CD4-positive, alpha-beta T cell treated with Interleukin-10 for 1 hour (primary cell): Measurements from ENCODE around the gene MEF2D.
A peak's percentile ranks its signal among the peaks of the same experiment; 100 is the strongest.

Experiments used
- DNase-seq: peaks from one replicate; pipeline ENCODE4 v3.0.0-alpha.2; 2020

The MEF2D gene

GRCh38 chr1:156464825-156465452, 35.6 kb downstream of the MEF2D start:
- no peak for DNase-seq

GRCh38 chr1:156464335-156464734, 36.2 kb downstream of the MEF2D start:
- no peak for DNase-seq

GRCh38 chr1:156463874-156464273, 36.7 kb downstream of the MEF2D start:
- no peak for DNase-seq

- DNase-seq, result no peak
Observed at GRCh38 chr1:156462954-156463795, 37.4 kb downstream of the MEF2D start.

GRCh38 chr1:156461781-156462647, 38.6 kb downstream of the MEF2D start:
- no peak for DNase-seq

GRCh38 chr1:156461109-156461508, 39.5 kb downstream of the MEF2D start:
- DNase-seq, result no peak

DNA sequence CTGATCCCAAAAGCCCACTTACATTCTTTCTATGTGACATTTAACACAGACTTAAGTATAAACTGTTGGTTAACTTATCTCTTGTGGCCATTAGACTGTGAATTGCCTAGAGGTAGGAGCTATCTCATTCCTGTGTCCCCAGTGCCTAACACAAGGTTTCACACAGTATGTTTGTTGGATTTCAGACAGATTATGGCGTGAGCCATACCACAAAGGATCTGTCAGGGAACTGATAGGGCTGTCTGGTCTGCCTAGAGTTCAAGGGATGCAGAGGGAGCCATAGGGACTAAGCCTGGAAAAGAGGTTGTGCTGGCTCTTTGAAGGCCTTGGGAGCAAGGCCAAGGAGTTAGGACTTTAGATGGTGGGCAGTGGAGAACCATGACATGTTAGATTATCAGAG, 40.0 kb downstream of the MEF2D start:
- no peak for DNase-seq

DNA sequence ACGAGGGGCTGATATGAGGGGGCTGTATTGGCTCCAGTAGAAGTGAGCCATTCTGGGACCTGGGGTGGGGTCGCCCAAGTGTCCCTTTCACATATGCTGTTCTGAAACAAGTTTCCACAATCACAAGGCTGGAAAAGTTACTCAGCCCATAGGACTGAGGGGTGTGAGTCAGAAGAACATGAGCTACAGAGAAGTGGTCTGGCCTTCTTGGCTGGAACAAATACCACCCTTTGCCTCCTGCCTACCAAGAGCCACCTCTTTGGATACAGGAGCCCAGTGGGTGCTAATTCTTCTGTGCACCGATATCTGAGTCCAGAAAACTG, 42.4 kb downstream of the MEF2D start:
- DNase-seq, result no peak

- DNase-seq, result peak; percentile 98
Observed at GRCh38 chr1:156456625-156457465, 43.7 kb downstream of the MEF2D start.

DNA sequence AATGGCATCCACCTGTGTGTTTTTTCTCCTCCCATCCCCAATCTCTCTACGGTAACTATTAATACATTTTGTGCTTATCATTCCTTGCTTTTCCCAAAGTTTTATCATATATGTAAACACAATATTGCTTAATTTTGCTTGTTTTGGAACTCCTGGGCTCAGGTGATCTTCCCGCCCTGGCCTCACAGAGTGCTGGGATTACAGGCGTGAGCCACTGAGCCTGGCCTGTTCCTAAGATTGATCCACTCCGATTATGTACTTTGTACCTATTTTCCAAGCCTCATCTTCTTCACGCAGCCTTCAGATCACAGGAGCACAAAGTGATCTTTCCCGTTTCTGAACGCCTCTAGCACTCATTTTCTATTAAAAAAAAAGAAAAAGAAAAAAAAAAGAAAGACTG, 45.2 kb downstream of the MEF2D start:
- no peak for DNase-seq

- DNase-seq, result no peak
Observed at GRCh38 chr1:156452907-156453306, 47.7 kb downstream of the MEF2D start.

DNA sequence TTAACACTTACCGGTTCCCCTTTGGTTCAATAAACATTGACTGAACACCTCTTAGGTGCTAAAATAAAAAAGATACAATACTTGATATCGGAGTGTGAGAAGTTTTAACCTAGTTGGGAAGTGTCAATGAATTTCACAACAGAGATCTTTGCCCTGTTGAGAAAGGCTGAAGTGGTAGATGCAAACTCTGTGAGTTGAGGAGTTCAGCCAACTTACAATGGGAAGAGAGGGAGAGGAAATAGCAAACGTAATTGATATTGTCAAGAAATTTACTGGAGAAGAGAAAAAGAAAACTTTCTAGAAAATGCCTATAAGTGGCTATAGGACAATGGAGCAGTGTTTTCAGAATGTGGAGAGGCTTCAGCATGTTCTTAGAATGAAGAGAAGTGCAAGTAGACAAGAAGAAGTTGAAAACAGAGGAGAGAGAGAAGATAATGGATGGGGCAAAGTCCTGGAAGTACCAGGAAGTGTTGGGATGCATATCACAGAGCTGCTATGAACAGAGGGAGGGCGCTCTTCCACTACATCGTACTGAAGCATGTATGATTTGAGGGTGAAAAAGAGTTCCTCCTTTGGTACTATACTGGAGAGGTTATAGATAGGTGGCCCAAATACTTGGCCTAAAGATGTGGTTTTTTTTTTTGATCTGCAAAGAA, 48.9 kb downstream of the MEF2D start:
- DNase-seq, result no peak

- no peak for DNase-seq
Observed at GRCh38 chr1:156448134-156448967, 52.2 kb downstream of the MEF2D start.

DNA sequence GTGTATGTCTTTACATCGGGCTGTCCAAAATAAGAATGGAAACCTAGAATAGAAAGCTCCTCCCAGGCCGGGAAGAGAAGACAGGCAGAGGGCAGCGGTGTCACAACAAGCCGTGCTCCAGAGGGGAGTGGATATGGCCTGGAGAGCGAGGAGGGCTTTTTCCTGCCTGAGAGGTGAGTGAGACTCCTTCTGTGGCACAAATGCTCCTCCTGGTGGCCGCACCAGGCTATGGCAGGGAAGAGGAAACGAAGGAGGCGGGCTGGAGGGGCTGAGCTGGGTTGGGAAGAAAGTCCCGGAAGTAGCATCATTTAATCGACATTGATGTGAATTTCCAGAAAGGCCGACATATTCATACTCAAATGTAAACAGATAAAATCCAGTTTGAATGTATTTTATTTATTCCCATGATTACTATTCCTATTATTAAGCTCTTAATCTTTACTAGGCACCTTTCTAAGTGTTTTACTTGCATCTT, 54.7 kb downstream of the MEF2D start:
- DNase-seq, result peak; percentile 84

DNA sequence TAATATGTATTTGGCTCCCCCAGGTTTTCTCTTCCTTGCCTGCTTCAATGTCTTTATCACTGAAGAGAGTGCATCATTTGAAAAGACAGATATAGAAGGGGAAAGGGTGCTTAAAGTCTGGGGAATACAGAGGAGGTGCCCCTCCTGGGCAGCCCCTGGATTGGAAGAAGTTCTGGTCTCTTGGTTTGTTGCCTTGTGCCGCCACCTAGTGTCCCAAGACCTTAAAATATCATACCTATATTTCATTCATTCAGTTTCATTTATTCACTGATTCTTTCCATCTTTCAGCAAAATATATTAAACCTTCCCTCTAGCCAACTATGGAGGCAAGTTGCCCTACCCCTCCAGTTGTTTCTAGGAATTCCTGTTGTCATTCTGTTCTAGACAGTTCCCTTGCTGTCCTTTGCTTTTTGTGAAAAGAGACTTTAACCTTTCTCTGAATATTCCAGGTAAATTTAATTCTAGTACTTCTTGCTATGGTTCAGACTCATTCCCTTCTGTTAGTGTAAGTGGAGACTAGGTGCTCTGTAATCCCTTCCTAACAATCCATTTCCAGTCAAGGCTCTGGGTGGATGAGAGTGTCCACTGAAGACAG, 56.1 kb downstream of the MEF2D start:
- peak; percentile 42 for DNase-seq

- no peak for DNase-seq
Observed at GRCh38 chr1:156443286-156443685, 57.3 kb downstream of the MEF2D start.

GRCh38 chr1:156440654-156441437, 59.7 kb downstream of the MEF2D start:
- no peak for DNase-seq

- no peak for DNase-seq
Observed at GRCh38 chr1:156439777-156440183, 60.8 kb downstream of the MEF2D start.

DNA sequence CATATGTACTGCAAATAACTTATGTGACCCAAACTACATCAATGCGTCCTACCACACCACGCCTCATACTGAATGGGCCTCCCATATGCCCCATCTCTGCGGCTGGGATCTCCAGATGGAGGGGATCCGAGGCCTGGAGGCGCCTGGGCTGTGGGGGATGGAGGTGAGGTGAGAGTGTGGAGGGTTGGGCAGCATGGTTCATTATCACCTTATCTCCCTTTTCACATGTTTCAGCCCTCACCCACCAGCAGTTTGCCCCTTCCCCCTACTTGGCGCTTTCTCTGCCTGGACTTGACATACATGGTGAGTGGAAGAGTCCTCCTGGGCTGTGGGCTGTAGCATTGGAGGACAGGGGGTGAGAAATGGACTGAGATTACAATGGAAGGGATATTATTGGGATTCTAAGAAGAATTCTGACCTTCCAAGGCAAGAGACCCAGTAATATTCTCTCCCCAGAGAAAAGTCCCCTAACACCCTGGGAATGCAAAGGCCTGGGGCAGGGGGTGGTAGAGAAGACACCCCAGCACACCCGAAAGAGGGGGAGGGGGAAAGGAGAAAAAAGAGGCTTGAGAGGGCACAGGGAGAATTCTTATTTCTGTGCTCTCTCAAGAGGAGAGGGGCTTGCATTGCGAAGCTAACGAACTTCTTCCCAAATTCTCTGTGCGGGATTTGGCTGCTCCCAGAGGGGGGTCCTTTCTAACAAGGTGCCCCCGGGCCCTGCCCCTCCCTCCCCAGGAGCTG, 61.4 kb downstream of the MEF2D start:
- no peak for DNase-seq
